PFSK-1 (cell line): ENCODE results near the gene NISCH.

Experiments used
- FOXP2 ChIP-seq: optimal IDR thresholded peaks from 2 replicates; pipeline ENCODE3; 2011; ENCODE audit warnings: borderline replicate concordance, control low read depth, inconsistent platforms; ENCODE audit not compliant: insufficient read depth; ENCODE audit errors: extremely low read length, extremely low read depth
- POLR2AphosphoS5 ChIP-seq: IDR thresholded peaks from 2 replicates; pipeline ENCODE4 v1.6.1; 2012; ENCODE audit warnings: low read depth, mild to moderate bottlenecking, control low read depth, low read length, moderate library complexity
- REST ChIP-seq, 2 experiments: IDR thresholded peaks; 2 replicates each; pipeline versions ENCODE4 v1.6.1 to v1.8.0; 2011 to 2012; ENCODE audit warnings: low read depth in 2 of 2, low read length in 2 of 2, control low read depth in 1 of 2, inconsistent platforms in 1 of 2, mild to moderate bottlenecking in 1 of 2, moderate library complexity in 1 of 2; ENCODE audit not compliant: insufficient read depth in 1 of 2
- SIN3A ChIP-seq: IDR thresholded peaks from 2 replicates; pipeline ENCODE4 v1.6.1; 2012; ENCODE audit warnings: mild to moderate bottlenecking, low read length, moderate library complexity, borderline replicate concordance; ENCODE audit not compliant: insufficient read depth
- TAF1 ChIP-seq: IDR thresholded peaks from 2 replicates; pipeline ENCODE4 v1.6.1; 2012; ENCODE audit warnings: low read length, control low read depth, borderline replicate concordance; ENCODE audit not compliant: insufficient read depth

NISCH gene

GRCh38 chr3:52502808-52503350 lies 47.5 kb downstream of the NISCH start:
- TF ChIP-seq SIN3A (no peak), FOXP2 (no peak), TAF1 (no peak), REST (IDR thresholded peaks at IDR 0.05; ENCODE audit: insufficient read depth in 1 of 2, low read depth in 2 of 2, low read length in 2 of 2) (no peak), POLR2AphosphoS5 (no peak)

DNA sequence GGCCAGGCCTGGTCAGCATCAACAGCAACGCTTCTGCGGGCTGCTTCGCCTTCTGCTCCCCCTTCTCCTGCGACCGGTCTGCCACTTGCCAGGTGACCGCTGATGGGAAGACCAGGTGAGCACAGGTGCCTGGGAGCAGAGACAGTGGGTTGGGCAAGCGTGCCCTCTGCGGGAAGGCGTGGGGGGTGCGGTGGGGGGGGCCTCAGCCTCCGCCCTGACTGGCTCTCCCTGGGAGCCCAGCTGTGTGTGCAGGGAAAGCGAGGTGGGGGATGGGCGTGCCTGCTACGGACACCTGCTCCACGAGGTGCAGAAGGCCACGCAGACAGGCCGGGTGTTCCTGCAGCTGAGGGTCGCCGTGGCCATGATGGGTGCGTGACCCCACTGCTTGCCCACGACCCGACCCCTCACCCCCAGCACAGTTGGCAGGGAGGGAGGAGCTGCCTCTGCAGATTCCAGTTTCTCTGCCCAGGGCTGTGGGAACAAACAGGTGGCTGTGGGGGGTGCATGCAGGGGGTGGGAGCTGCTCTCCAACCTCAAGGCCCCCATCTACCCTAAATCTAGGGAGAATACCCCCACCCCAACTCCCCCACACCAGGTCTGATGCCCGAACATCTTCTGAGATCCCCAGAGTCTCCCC lies 48.5 kb downstream of the NISCH start:
- TF ChIP-seq FOXP2, result no peak

- TF ChIP-seq SIN3A (no peak), POLR2AphosphoS5 (no peak), FOXP2 (no peak), REST (IDR thresholded peaks at IDR 0.05; ENCODE audit: insufficient read depth in 1 of 2, low read depth in 2 of 2, low read length in 2 of 2) (no peak), TAF1 (no peak)
Measured at GRCh38 chr3:52504977-52505376, 49.6 kb downstream of the NISCH start.

DNA sequence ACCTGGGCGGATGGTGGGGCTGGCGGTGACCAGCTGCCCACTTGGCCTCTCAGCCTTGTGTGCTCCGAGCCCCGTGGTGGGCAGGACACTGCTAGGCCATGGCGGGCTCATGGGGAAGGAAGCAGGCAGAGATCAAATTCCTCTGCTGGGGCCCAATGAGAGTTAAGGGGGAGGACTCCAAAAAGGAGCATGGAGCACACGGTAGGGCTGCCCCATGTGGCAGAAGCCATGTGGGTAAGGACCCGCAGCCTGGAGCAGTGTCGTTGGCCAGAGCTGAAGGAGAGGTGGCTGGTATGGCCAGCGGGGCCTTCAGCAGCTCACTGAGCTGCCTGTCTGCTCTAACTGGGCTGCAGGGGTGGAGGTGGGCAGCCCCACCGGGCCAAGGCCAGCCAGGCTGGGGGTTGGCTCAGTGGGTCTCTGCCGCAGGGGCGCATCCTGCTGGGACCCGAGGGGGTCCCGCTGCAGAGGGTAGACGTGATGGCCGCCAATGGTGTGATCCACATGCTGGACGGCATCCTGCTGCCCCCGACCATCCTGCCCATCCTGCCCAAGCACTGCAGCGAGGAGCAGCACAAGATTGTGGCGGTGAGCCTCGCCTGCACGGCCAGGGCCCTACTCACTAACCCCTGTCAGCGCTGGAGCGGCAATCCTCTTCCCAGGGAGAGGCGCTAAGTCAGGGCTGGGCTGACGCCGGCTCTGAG lies 51.0 kb downstream of the NISCH start:
- TF ChIP-seq SIN3A (no peak), TAF1 (no peak), FOXP2 (no peak), POLR2AphosphoS5 (no peak), REST (IDR thresholded peaks at IDR 0.05; ENCODE audit: insufficient read depth in 1 of 2, low read depth in 2 of 2, low read length in 2 of 2) (no peak)

GRCh38 chr3:52507359-52507758 lies 52.0 kb downstream of the NISCH start:
- TF ChIP-seq TAF1 (no peak), POLR2AphosphoS5 (no peak), SIN3A (no peak), REST (IDR thresholded peaks at IDR 0.05; ENCODE audit: insufficient read depth in 1 of 2, low read depth in 2 of 2, low read length in 2 of 2) (no peak), FOXP2 (no peak)
